ENCODE results near the gene SC5D. TPM values are rescaled to one million over a fixed set of nuclear protein-coding genes. Genes with fewer than 3 reads are reported as not detected.

SC5D gene
- total RNA-seq, 1 donor = 63.7 TPM

DNA sequence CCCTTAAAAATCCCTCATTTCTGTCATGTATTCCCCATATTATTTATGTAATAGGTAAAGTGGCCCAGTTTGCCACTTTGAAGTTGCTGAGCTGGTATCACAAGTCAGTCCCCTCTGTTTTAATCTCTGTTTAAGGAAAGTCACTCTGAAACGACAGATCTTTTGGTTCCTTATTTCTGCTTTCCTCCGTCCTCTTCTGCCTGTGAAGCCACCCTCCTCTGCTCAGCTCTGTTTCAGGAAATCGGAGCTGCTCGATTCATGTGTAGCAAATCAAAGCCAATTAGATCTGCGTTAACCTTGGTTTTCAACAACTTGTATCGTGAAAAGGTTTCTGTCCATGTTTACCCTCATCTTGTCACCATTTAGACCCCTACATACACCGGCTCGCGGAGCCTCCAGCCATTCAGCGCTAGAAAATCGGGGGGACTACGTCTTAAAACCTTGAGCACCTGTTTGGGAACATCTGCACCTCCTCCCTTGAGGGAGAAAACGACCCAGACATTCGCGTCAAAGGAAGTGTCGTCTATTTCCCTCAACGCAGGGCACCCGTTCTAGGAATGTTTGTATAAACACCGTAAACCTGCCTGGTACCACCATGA lies 576 bp upstream of the SC5D start:
- peak overlapping the region; percentile 100 for H3K4me2 ChIP-seq (ENCODE audit: insufficient read depth, low read length)
- no peaks in the 10 kb centered on the region for H3K36me3 ChIP-seq (ENCODE audit: insufficient read depth, low read length)
- H3K4me1 ChIP-seq (ENCODE audit: insufficient read depth, low read length) = peaks cover 11% of the 10 kb centered on the region
- peaks cover 36% of the 10 kb centered on the region for H3K79me2 ChIP-seq (ENCODE audit: insufficient read depth, low read length)
- H3K4me3 ChIP-seq (ENCODE audit: insufficient read depth, low read length) = peak overlapping the region; percentile 83
- TF ChIP-seq, protein P1, sequence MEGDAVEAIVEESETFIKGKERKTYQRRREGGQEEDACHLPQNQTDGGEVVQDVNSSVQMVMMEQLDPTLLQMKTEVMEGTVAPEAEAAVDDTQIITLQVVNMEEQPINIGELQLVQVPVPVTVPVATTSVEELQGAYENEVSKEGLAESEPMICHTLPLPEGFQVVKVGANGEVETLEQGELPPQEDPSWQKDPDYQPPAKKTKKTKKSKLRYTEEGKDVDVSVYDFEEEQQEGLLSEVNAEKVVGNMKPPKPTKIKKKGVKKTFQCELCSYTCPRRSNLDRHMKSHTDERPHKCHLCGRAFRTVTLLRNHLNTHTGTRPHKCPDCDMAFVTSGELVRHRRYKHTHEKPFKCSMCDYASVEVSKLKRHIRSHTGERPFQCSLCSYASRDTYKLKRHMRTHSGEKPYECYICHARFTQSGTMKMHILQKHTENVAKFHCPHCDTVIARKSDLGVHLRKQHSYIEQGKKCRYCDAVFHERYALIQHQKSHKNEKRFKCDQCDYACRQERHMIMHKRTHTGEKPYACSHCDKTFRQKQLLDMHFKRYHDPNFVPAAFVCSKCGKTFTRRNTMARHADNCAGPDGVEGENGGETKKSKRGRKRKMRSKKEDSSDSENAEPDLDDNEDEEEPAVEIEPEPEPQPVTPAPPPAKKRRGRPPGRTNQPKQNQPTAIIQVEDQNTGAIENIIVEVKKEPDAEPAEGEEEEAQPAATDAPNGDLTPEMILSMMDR (IDR thresholded peaks at IDR 0.05; ENCODE audit: extremely low read depth, low read depth, low read length) = no peak
- H2AFZ ChIP-seq (ENCODE audit: low read length) = peak overlapping the region; percentile 100
- H3K27ac ChIP-seq (ENCODE audit: low read depth, low read length) = peak overlapping the region; percentile 5
- peaks cover 2% of the 10 kb centered on the region for H4K20me1 ChIP-seq (ENCODE audit: insufficient read depth, low read length)
- no peaks in the 10 kb centered on the region for H3K9me3 ChIP-seq (ENCODE audit: low read depth, low read length)
- peaks cover 30% of the 10 kb centered on the region for H3K27me3 ChIP-seq (ENCODE audit: insufficient read depth, low read length)
- no peak for DNase-seq (ENCODE audit: insufficient read length, low spot score, missing footprints)

DNA sequence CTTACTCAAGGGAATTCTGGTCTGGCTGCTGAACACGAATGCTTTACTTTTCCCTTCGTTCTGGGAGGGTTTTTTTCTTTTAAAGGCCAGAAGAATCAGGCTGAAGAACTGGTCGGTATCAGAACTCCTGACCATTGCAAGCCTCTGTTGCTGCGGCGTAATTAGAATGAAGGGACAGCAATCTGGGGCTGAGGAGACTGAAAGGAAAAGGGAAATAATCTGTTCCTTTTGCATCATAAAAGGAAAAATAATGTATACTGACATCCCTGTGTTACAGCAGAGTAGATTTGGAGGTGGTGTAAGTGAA lies 670 bp downstream of the SC5D start:
- TF ChIP-seq, protein P1 (IDR thresholded peaks at IDR 0.05; ENCODE audit: extremely low read depth, low read depth, low read length) = no peak
- Histone ChIP-seq H3K36me3 (ENCODE audit: insufficient read depth, low read length) (no peaks in the 10 kb centered on the region), H3K27me3 (ENCODE audit: insufficient read depth, low read length) (peaks cover 26% of the 10 kb centered on the region), H3K4me2 (ENCODE audit: insufficient read depth, low read length) (peak overlapping the region; percentile 100), H3K9me3 (ENCODE audit: low read depth, low read length) (no peaks in the 10 kb centered on the region), H3K79me2 (ENCODE audit: insufficient read depth, low read length) (peaks cover 48% of the 10 kb centered on the region), H3K4me3 (ENCODE audit: insufficient read depth, low read length) (peak overlapping the region; percentile 83), H4K20me1 (ENCODE audit: insufficient read depth, low read length) (peaks cover 7% of the 10 kb centered on the region), H3K27ac (ENCODE audit: low read depth, low read length) (peak overlapping the region; percentile 37), H3K4me1 (ENCODE audit: insufficient read depth, low read length) (peaks cover 11% of the 10 kb centered on the region), H2AFZ (ENCODE audit: low read length) (peak overlapping the region; percentile 90)
- no peak for DNase-seq (ENCODE audit: insufficient read length, low spot score, missing footprints)

DNA sequence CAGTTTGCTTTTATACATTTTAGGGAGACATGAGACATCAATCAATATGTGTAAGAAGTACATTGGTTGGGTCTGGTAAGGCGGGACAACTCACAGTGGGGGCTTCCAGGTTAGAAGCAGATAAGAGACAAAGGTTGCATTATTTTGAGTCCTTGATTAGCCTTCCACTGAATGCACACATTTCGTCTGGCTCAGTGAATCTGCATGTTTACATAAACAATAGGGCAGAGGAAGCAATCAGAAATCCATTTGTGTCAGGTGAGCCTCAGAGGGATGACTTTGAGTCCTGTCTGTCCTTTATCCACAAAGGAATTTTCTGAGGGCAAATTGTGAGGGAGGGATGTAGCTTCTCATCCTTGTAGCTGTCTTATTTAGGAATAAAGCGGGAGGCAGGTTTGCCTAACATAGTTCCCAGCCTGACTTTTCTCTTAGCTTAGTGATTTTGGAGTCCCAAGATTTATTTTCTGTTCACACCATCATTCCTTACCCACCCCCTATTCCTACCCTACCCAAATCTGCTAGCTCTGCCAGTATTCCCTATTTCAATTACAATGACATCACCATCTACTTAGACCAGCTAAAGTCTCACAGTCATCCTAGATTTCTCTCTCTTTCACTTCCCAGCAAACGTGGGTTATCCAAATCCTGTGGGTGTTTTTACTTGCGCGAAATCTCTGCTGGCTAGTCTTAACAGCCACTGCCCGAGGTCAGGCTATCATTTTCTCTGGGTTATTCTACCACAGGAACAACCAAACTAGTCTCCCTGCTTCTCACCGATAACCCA lies 2.9 kb downstream of the SC5D start:
- TF ChIP-seq, protein P1 (IDR thresholded peaks at IDR 0.05; ENCODE audit: extremely low read depth, low read depth, low read length) = no peak
- H3K4me1 ChIP-seq (ENCODE audit: insufficient read depth, low read length) = peaks cover 11% of the 10 kb centered on the region
- DNase-seq (ENCODE audit: insufficient read length, low spot score, missing footprints) = no peak
- peaks cover 9% of the 10 kb centered on the region for H3K27me3 ChIP-seq (ENCODE audit: insufficient read depth, low read length)
- peaks cover 63% of the 10 kb centered on the region for H3K79me2 ChIP-seq (ENCODE audit: insufficient read depth, low read length)
- peaks cover 9% of the 10 kb centered on the region for H4K20me1 ChIP-seq (ENCODE audit: insufficient read depth, low read length)
- H2AFZ ChIP-seq (ENCODE audit: low read length) = no peak overlapping the region
- H3K9me3 ChIP-seq (ENCODE audit: low read depth, low read length) = no peaks in the 10 kb centered on the region
- no peak overlapping the region for H3K4me2 ChIP-seq (ENCODE audit: insufficient read depth, low read length)
- H3K36me3 ChIP-seq (ENCODE audit: insufficient read depth, low read length) = no peaks in the 10 kb centered on the region
- no peak overlapping the region for H3K27ac ChIP-seq (ENCODE audit: low read depth, low read length)
- no peak overlapping the region for H3K4me3 ChIP-seq (ENCODE audit: insufficient read depth, low read length)

DNA sequence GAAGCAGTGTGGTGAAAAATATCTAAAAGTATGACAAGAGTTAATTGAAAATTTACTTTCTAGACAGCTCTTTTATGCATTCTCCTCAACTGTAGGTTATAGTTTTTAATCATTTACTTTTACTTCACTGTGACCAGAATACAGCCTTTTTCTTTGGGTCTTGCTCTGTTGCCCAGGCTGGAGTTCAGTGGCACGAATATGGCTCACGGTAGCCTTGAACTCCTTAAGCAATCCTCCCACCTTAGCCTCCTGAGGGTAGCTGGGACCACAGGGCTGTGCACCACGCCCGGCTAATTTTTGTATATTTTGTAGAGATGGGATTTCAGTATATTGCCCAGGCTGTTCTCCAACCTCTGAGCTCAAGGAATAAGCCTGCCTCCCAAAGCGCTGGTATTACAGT lies 5.3 kb downstream of the SC5D start:
- peaks cover 13% of the 10 kb centered on the region for H4K20me1 ChIP-seq (ENCODE audit: insufficient read depth, low read length)
- H3K27ac ChIP-seq (ENCODE audit: low read depth, low read length) = no peak overlapping the region
- no peaks in the 10 kb centered on the region for H3K27me3 ChIP-seq (ENCODE audit: insufficient read depth, low read length)
- H3K4me3 ChIP-seq (ENCODE audit: insufficient read depth, low read length) = no peak overlapping the region
- no peak for DNase-seq (ENCODE audit: insufficient read length, low spot score, missing footprints)
- no peak overlapping the region for H2AFZ ChIP-seq (ENCODE audit: low read length)
- no peaks in the 10 kb centered on the region for H3K36me3 ChIP-seq (ENCODE audit: insufficient read depth, low read length)
- peaks cover 6% of the 10 kb centered on the region for H3K4me1 ChIP-seq (ENCODE audit: insufficient read depth, low read length)
- H3K9me3 ChIP-seq (ENCODE audit: low read depth, low read length) = no peaks in the 10 kb centered on the region
- H3K79me2 ChIP-seq (ENCODE audit: insufficient read depth, low read length) = peaks cover 86% of the 10 kb centered on the region
- H3K4me2 ChIP-seq (ENCODE audit: insufficient read depth, low read length) = no peak overlapping the region
- TF ChIP-seq, protein P1 (IDR thresholded peaks at IDR 0.05; ENCODE audit: extremely low read depth, low read depth, low read length) = no peak
